ENCODE data around the gene IFRD1.

The IFRD1 gene

DNA sequence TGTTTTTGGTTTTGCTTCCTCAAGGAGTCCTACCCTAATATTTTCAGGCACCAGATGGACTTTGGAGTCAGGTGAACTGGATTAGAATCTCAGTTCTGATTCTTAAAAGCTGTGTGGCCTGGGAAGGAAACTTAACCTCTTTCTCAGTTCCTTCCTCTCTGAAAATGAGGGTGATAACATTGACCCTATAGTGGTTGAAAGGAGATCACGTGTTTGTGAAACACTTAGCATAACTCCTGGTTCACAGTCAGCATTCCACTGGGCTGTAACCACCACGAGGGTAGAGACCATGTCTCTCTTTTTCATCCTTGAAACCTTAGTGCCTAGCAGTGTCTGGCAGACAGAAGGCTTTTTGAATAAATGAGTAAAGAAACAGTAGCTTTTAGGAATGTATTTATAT lies 47.2 kb downstream of the IFRD1 start:
- ATAC-seq, result no peak
- TF ChIP-seq BACH2 (CRISPR knock-in tag; IDR thresholded peaks at IDR 0.05; ENCODE audit: borderline replicate concordance), result no peak

GRCh38 chr7:112500619-112501018 lies 50.4 kb downstream of the IFRD1 start:
- ATAC-seq, result no peak
- no peak for TF ChIP-seq BACH2 (CRISPR knock-in tag; IDR thresholded peaks at IDR 0.05; ENCODE audit: borderline replicate concordance)
- no peak for TF ChIP-seq SNAI2 (CRISPR knock-in tag; IDR thresholded peaks at IDR 0.05)
- TF ChIP-seq, protein P1, sequence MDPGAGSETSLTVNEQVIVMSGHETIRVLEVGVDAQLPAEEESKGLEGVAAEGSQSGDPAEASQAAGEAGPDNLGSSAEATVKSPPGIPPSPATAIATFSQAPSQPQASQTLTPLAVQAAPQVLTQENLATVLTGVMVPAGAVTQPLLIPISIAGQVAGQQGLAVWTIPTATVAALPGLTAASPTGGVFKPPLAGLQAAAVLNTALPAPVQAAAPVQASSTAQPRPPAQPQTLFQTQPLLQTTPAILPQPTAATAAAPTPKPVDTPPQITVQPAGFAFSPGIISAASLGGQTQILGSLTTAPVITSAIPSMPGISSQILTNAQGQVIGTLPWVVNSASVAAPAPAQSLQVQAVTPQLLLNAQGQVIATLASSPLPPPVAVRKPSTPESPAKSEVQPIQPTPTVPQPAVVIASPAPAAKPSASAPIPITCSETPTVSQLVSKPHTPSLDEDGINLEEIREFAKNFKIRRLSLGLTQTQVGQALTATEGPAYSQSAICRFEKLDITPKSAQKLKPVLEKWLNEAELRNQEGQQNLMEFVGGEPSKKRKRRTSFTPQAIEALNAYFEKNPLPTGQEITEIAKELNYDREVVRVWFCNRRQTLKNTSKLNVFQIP (CRISPR knock-in tag; IDR thresholded peaks at IDR 0.05; ENCODE audit: borderline replicate concordance, low read depth), result no peak
- no peak for TF ChIP-seq ZFP30 (CRISPR knock-in tag; IDR thresholded peaks at IDR 0.05)
- TF ChIP-seq, protein P2, sequence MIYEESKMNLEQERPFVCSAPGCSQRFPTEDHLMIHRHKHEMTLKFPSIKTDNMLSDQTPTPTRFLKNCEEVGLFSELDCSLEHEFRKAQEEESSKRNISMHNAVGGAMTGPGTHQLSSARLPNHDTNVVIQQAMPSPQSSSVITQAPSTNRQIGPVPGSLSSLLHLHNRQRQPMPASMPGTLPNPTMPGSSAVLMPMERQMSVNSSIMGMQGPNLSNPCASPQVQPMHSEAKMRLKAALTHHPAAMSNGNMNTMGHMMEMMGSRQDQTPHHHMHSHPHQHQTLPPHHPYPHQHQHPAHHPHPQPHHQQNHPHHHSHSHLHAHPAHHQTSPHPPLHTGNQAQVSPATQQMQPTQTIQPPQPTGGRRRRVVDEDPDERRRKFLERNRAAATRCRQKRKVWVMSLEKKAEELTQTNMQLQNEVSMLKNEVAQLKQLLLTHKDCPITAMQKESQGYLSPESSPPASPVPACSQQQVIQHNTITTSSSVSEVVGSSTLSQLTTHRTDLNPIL (CRISPR knock-in tag; IDR thresholded peaks at IDR 0.05; ENCODE audit: low read depth), result no peak
- TF ChIP-seq ZNF70 (CRISPR knock-in tag; IDR thresholded peaks at IDR 0.05), result no peak
- no peak for TF ChIP-seq TSHZ2 (CRISPR knock-in tag; IDR thresholded peaks at IDR 0.05)
- TF ChIP-seq ARNTL (CRISPR knock-in tag; IDR thresholded peaks at IDR 0.05; ENCODE audit: borderline replicate concordance, low read depth), result no peak
- TF ChIP-seq ISL1 (CRISPR knock-in tag; IDR thresholded peaks at IDR 0.05), result no peak
- TF ChIP-seq PPARA (CRISPR knock-in tag; IDR thresholded peaks at IDR 0.05; ENCODE audit: borderline replicate concordance), result no peak
- no peak for TF ChIP-seq ZNF8 (CRISPR knock-in tag; IDR thresholded peaks at IDR 0.05)
- TF ChIP-seq RARB (CRISPR knock-in tag; IDR thresholded peaks at IDR 0.05), result no peak
- no peak for TF ChIP-seq OSR1 (CRISPR knock-in tag; IDR thresholded peaks at IDR 0.05)
- no peak for TF ChIP-seq PATZ1 (CRISPR knock-in tag; IDR thresholded peaks at IDR 0.05; ENCODE audit: borderline replicate concordance)
- no peak for TF ChIP-seq ZNF565 (CRISPR knock-in tag; conservative IDR thresholded peaks at IDR 0.05; ENCODE audit: low read depth)
- no peak for TF ChIP-seq CSRNP3 (CRISPR knock-in tag; IDR thresholded peaks at IDR 0.05)

DNA sequence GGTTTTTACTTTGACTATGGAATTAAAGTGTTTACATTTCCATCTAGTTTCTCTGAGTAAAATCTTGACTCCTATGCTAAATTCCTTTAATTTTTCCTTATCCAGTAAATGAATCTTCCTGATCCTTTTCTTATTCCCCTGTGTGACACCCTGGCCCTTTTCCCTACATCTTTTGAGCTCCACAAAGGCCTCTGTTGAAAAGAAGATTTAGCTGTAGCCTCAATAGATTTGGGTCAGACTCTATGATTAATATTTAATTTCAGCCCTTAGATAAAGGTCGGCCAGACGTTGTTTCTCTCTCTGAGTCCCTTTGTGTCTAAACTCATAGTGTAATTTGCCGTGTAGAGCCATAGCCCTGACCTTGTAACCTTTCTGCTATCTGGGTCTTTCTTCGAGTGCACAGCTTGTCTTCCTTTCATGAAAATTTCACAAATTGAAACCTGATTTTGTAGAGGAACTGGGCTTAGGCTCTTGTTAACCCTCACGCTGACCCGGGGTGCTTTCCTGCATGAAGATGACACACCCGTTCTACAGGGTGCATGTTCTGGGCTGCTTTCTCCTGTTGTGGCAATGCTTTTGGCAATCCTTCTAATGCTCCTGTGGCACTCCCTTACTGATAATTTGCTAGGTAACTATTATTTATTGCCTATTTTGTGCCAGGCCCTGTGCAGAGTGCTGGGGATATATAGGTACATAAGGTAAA lies 51.7 kb downstream of the IFRD1 start:
- ATAC-seq, result no peak
- no peak for TF ChIP-seq TCF4 (CRISPR knock-in tag; IDR thresholded peaks at IDR 0.05; ENCODE audit: borderline replicate concordance)
- TF ChIP-seq CSDC2 (CRISPR knock-in tag; IDR thresholded peaks at IDR 0.05), result no peak
- no peak for TF ChIP-seq PATZ1 (CRISPR knock-in tag; IDR thresholded peaks at IDR 0.05; ENCODE audit: borderline replicate concordance)
- TF ChIP-seq ISL1 (CRISPR knock-in tag; IDR thresholded peaks at IDR 0.05), result no peak
- TF ChIP-seq BACH2 (CRISPR knock-in tag; IDR thresholded peaks at IDR 0.05; ENCODE audit: borderline replicate concordance), result no peak

Measured in SK-N-SH treated with all-trans-retinoic acid at 6 μM for 48 hours (cell line).